IMR-90 (cell line): ENCODE data around the gene NEAT1. TPM values are rescaled to one million over a fixed set of nuclear protein-coding genes. Genes with fewer than 3 reads are reported as not detected.
A peak's percentile ranks its signal among the peaks of the same experiment; 100 is the strongest.

ENCODE experiments used
- ATAC-seq: fragments of 200-7000 bp; cut with Tn5 transposase; 2 replicates; pipeline ENCODE4 v1.9.1; 2020; ENCODE audit warnings: low read depth, mild to moderate bottlenecking, moderate library complexity
- BruUV-seq: library from RNA; stranded (reverse); fragments of 400-500 nt; replicated peaks from 2 replicates; lab custom pipeline; 2021; lab: Mats Ljungman, UMichigan
- CTCF ChIA-PET: fragments of 300-600 bp; formaldehyde crosslinking; extraction: SDS; loops from one replicate; lab custom pipeline; 2021; ENCODE audit warnings: antibody characterized with exemption; lab: Yijun Ruan, JAX
- POLR2A ChIA-PET: fragments of 300-600 bp; sonication (Branson Sonifier 250); formaldehyde crosslinking; loops from one replicate; lab custom pipeline; 2022; ENCODE audit warnings: antibody characterized with exemption; ENCODE audit not compliant: unreplicated experiment; lab: Charles Lee
- DNase-seq: peaks from one replicate; pipeline ENCODE4 v3.0.0; 2013
- H2AFZ ChIP-seq: replicated peaks from 2 replicates; pipeline ENCODE3; 2013; ENCODE audit warnings: low read length, mild to moderate bottlenecking; ENCODE audit not compliant: poor library complexity
- H2AK5ac ChIP-seq: 2 replicates; pipeline ENCODE4 v1.6.1; 2013; ENCODE audit warnings: low read depth, low read length, inconsistent platforms
- H2AK9ac ChIP-seq: replicated peaks from 2 replicates; pipeline ENCODE3; 2013; ENCODE audit warnings: mild to moderate bottlenecking, low read depth, low read length, moderate library complexity; ENCODE audit not compliant: poor library complexity
- H2BK120ac ChIP-seq: 2 replicates; pipeline ENCODE4 v1.6.1; 2013; ENCODE audit warnings: low read depth, low read length, inconsistent platforms
- H2BK15ac ChIP-seq: 3 replicates; pipeline ENCODE4 v1.6.1; 2013; ENCODE audit warnings: low read depth, low read length, inconsistent platforms
- H2BK20ac ChIP-seq: 2 replicates; pipeline ENCODE4 v1.6.1; 2013; ENCODE audit warnings: low read depth, mild to moderate bottlenecking, inconsistent platforms, low read length, moderate library complexity
- H2BK5ac ChIP-seq: 2 replicates; pipeline ENCODE4 v1.6.1; 2013; ENCODE audit warnings: mild to moderate bottlenecking, low read depth, low read length, inconsistent platforms; ENCODE audit not compliant: poor library complexity, severe bottlenecking
- H3K14ac ChIP-seq: replicated peaks from 2 replicates; pipeline ENCODE4 v1.6.1; 2013; ENCODE audit warnings: low read depth, low read length, inconsistent platforms
- H3K18ac ChIP-seq: 2 replicates; pipeline ENCODE4 v1.6.1; 2013; ENCODE audit warnings: low read depth, low read length, control low read depth
- H3K23ac ChIP-seq: 2 replicates; pipeline ENCODE4 v1.6.1; 2013; ENCODE audit warnings: low read depth, low read length, inconsistent platforms
- H3K27ac ChIP-seq: 2 replicates; pipeline ENCODE4 v1.5.1; 2013; ENCODE audit warnings: mild to moderate bottlenecking, control low read depth, low read length; ENCODE audit not compliant: insufficient read depth
- H3K27me3 ChIP-seq: 2 replicates; pipeline ENCODE4 v1.6.1; 2013; ENCODE audit warnings: low read length; ENCODE audit not compliant: control insufficient read depth, insufficient read depth
- H3K36me3 ChIP-seq: 2 replicates; pipeline ENCODE4 v1.6.1; 2013; ENCODE audit warnings: low read length, mixed read lengths; ENCODE audit not compliant: control insufficient read depth, insufficient read depth
- H3K4ac ChIP-seq: 2 replicates; pipeline ENCODE4 v1.6.1; 2013; ENCODE audit warnings: low read depth, low read length, inconsistent platforms
- H3K4me1 ChIP-seq: 2 replicates; pipeline ENCODE4 v1.6.1; 2013; ENCODE audit warnings: low read length, mixed read lengths; ENCODE audit not compliant: control insufficient read depth, insufficient read depth
- H3K4me2 ChIP-seq: 2 replicates; pipeline ENCODE4 v1.6.1; 2013; ENCODE audit warnings: low read depth, mild to moderate bottlenecking, control low read depth, low read length, moderate library complexity
- H3K4me3 ChIP-seq: 2 replicates; pipeline ENCODE4 v1.5.1; 2013; ENCODE audit warnings: low read depth, mild to moderate bottlenecking, control low read depth, low read length, moderate library complexity; ENCODE audit not compliant: insufficient read depth
- H3K56ac ChIP-seq: 2 replicates; pipeline ENCODE4 v1.6.1; 2013; ENCODE audit warnings: low read length, inconsistent platforms; ENCODE audit not compliant: insufficient read depth; ENCODE audit errors: extremely low read depth
- H3K79me1 ChIP-seq, 2 experiments: 2 replicates each; pipeline ENCODE4 v1.6.1; 2013; ENCODE audit warnings: low read length in 2 of 2, inconsistent platforms in 1 of 2, low read depth in 1 of 2
- H3K9ac ChIP-seq: 2 replicates; pipeline ENCODE4 v1.6.1; 2013; ENCODE audit warnings: low read depth, low read length, control low read depth
- H3K9me1 ChIP-seq: 2 replicates; pipeline ENCODE4 v1.6.1; 2013; ENCODE audit warnings: low read length, inconsistent platforms; ENCODE audit not compliant: insufficient read depth
- H3K9me3 ChIP-seq: 2 replicates; pipeline ENCODE4 v1.6.1; 2013; ENCODE audit warnings: low read length; ENCODE audit not compliant: control insufficient read depth, insufficient read depth
- H4K20me1 ChIP-seq: 2 replicates; pipeline ENCODE4 v1.6.1; 2013; ENCODE audit warnings: low read length, inconsistent platforms; ENCODE audit not compliant: insufficient read depth
- H4K5ac ChIP-seq: 2 replicates; pipeline ENCODE4 v1.6.1; 2013; ENCODE audit warnings: mild to moderate bottlenecking, low read depth, low read length, control low read depth
- H4K8ac ChIP-seq, 2 experiments: 2 replicates each; pipeline ENCODE4 v1.6.1; 2013; ENCODE audit warnings: low read depth in 2 of 2, low read length in 2 of 2, control low read depth in 1 of 2, inconsistent platforms in 1 of 2
- H4K91ac ChIP-seq: 2 replicates; pipeline ENCODE4 v1.6.1; 2013; ENCODE audit warnings: low read depth, low read length, inconsistent platforms; ENCODE audit not compliant: insufficient read depth
- BHLHE40 ChIP-seq: fragments of 150-350 bp; IDR thresholded peaks from 2 replicates; pipeline ENCODE4 v1.6.1; 2016; ENCODE audit warnings: mild to moderate bottlenecking, low read depth, low read length
- CEBPB ChIP-seq: IDR thresholded peaks from 2 replicates; pipeline ENCODE4 v1.6.1; 2012; ENCODE audit warnings: low read depth, low read length, improper control_type of control experiment
- FOS ChIP-seq: fragments of 150-350 bp; IDR thresholded peaks from 2 replicates; pipeline ENCODE4 v1.6.1; 2016; ENCODE audit warnings: low read depth, low read length
- MAFK ChIP-seq: IDR thresholded peaks from 2 replicates; pipeline ENCODE4 v1.6.1; 2012; ENCODE audit warnings: low read depth, low read length, improper control_type of control experiment
- MAZ ChIP-seq: IDR thresholded peaks from 2 replicates; pipeline ENCODE4 v1.6.1; 2012; ENCODE audit warnings: low read depth, mild to moderate bottlenecking, low read length, improper control_type of control experiment, moderate library complexity, borderline replicate concordance
- MXI1 ChIP-seq: IDR thresholded peaks from 2 replicates; pipeline ENCODE4 v1.6.1; 2012; ENCODE audit warnings: low read depth, mild to moderate bottlenecking, low read length, moderate library complexity, borderline replicate concordance
- NFE2L2 ChIP-seq: fragments of 150-350 bp; IDR thresholded peaks from 2 replicates; pipeline ENCODE4 v1.6.1; 2016; ENCODE audit warnings: low read depth, mild to moderate bottlenecking, low read length
- POLR2A ChIP-seq: IDR thresholded peaks from 2 replicates; pipeline ENCODE4 v1.6.1; 2012; ENCODE audit warnings: mild to moderate bottlenecking, low read depth, low read length
- RFX5 ChIP-seq: IDR thresholded peaks from 2 replicates; pipeline ENCODE4 v1.8.0; 2012; ENCODE audit warnings: low read depth, mild to moderate bottlenecking, low read length, moderate library complexity
- WGBS, 2 experiments: methylation state at CpG; one replicate each; pipeline versions ENCODE4 v1.1.5 to v1.1.7; 2013; ENCODE audit warnings: missing lambda C conversion rate in 2 of 2; ENCODE audit not compliant: insufficient read length in 1 of 2; ENCODE audit errors: extremely low coverage in 2 of 2; 5-methylcytosine and 5-hydroxymethylcytosine counted together
- dilution Hi-C: fragments of 300-500 bp; cut with HindIII; formaldehyde crosslinking; loops from one replicate; pipeline ENCODE4 v1.14.3; 2018; ENCODE audit warnings: low sequenced_read_pairs; ENCODE audit not compliant: unreplicated experiment
- in situ Hi-C: fragments of 300-500 bp; cut with MboI; formaldehyde crosslinking; loops from 3 replicates; pipeline ENCODE4 v1.14.3; 2019; ENCODE audit warnings: low sequenced_read_pairs, inconsistent platforms, mixed read lengths
- intact Hi-C: fragments of 100-400 bp; cut with micrococcal nuclease; formaldehyde crosslinking; loops from 2 replicates; pipeline ENCODE4 v1.10.0; 2022
- polyA plus RNA-seq, 3 experiments: library from polyadenylated mRNA; depleted of rRNA; stranded (reverse); fragments of >200 nt; gene quantifications; 2 replicates each; pipeline ENCODE4 v1.2.3, GENCODE V29; 2012; ENCODE audit warnings: low replicate concordance in 1 of 3
- total RNA-seq: library from RNA; depleted of rRNA; stranded (reverse); fragments of >200 nt; gene quantifications from 2 replicates; pipeline ENCODE4 v1.2.3, GENCODE V29; 2012
- TF ChIP-seq, protein P1 (sequence below): fragments of 150-350 bp; IDR thresholded peaks from 2 replicates; pipeline ENCODE4 v1.6.1; 2016; ENCODE audit warnings: low read depth, mild to moderate bottlenecking, low read length, moderate library complexity, borderline replicate concordance
- TF ChIP-seq, protein P2 (sequence below): conservative IDR thresholded peaks from 2 replicates; pipeline ENCODE4 v1.5.1; 2012; ENCODE audit warnings: mild to moderate bottlenecking, low read depth, low read length, improper control_type of control experiment
- TF ChIP-seq, protein P3 (sequence below): fragments of 150-350 bp; IDR thresholded peaks from 2 replicates; pipeline ENCODE4 v1.6.1; 2017; ENCODE audit warnings: mild to moderate bottlenecking, antibody characterized with exemption, low read length, low read depth

Gene NEAT1
- total and polyA plus RNA-seq, 2 of the 4 experiments (the other 2 are of a cell fraction), result 30.1 to 114 TPM

DNA sequence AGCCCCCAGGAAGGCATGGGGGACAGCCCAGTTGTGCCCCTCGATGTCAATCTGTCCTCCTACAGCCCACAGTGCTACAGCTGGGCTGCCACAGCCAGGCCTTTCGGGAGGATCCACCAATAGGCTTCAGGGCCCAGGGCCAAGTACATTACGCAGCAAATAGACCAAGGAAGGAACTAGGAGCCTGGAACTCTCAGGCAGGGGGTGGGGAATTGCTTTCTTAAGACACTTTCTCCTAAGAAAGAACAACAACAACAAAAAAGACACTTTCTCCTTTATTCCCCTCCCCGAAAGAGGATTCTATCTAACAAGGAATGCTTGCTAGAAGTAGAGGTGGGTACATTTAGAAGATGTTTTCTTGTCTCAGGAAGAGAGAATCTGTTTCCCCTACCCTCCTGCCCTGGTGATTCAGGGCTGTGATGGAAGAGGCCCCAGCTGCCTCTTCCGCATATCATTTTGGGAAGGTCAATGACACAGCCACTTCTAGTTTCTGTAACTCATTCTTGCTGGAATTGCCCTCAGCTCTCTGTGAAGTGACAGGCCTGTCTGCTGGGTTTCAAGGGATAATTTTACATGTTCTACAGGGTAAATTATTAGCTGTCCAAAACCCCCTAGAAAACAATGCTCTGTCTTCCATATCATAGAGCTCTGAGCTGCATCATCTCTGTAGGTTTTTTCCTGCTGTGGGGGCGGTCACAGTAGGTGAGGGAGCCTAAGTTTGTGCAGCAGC, 70.2 kb downstream of the NEAT1 start:
- Histone ChIP-seq H3K36me3 (no peaks in the 10 kb centered on the region), H3K4ac (peak overlapping the region; percentile 100), H4K20me1 (no peaks in the 10 kb centered on the region; the same call in 1 of the 2 replicates), H2BK20ac (peak overlapping the region; percentile 76), H2AK9ac (peak overlapping the region; percentile 88), H2AK5ac (peak overlapping the region; percentile 100), H2BK5ac (peak overlapping the region; percentile 98), H3K27ac (peak overlapping the region; percentile 98), H3K79me1 (peaks cover 11 to 57% of the 10 kb centered on the region in 2 experiments), H3K4me3 (no peak overlapping the region), H3K23ac (peak overlapping the region; percentile 98), H3K56ac (peak overlapping the region; percentile 92), H3K4me2 (peak overlapping the region; percentile 57), H4K8ac (peak overlapping the region; percentile 56 to 97), H3K14ac (peak overlapping the region; percentile 90), H2AFZ (peak overlapping the region; percentile 4), H3K9ac (peak overlapping the region; percentile 59), H3K18ac (peak overlapping the region; percentile 92), H3K4me1 (peaks cover 53% of the 10 kb centered on the region), H3K9me3 (no peaks in the 10 kb centered on the region), H3K9me1 (peaks cover 14% of the 10 kb centered on the region), H2BK120ac (peak overlapping the region; percentile 99), H4K5ac (peak overlapping the region; percentile 76), H2BK15ac (peak overlapping the region; percentile 95; the same call in 2 of the 3 replicates), H4K91ac (peak overlapping the region; percentile 96), H3K27me3 (no peaks in the 10 kb centered on the region)
- ChIA-PET POLR2A (interaction anchor here (0.8 to 9.6 kb wide), 5 partner anchors 10 to 72 kb away, joined by 3 to 400 read pairs (median 12); partner anchors contain the start of genes MALAT1 and NEAT1), CTCF (interaction anchor here (0.5 to 2.4 kb wide), 2 partner anchors 13 to 28 kb away, joined by 6 to 11 read pairs; no protein-coding TSS in a partner anchor)
- ATAC-seq (peak; percentile 13), DNase-seq (peak; percentile 89)
- peak; percentile 62; the same call in 1 of the 2 replicates for TF ChIP-seq NFE2L2
- TF ChIP-seq BHLHE40, result peak; percentile 39; the same call in 1 of the 2 replicates
- TF ChIP-seq FOS, result no peak; the same call in 1 of the 2 replicates
- no peak; the same call in 1 of the 2 replicates for TF ChIP-seq MAZ
- TF ChIP-seq CEBPB, result 0 out of 2 replicates have a peak, but pooled peaks have one; percentile 5
- TF ChIP-seq MAFK, result 0 out of 2 replicates have a peak, but pooled peaks have one; percentile 9
- TF ChIP-seq, protein P1, sequence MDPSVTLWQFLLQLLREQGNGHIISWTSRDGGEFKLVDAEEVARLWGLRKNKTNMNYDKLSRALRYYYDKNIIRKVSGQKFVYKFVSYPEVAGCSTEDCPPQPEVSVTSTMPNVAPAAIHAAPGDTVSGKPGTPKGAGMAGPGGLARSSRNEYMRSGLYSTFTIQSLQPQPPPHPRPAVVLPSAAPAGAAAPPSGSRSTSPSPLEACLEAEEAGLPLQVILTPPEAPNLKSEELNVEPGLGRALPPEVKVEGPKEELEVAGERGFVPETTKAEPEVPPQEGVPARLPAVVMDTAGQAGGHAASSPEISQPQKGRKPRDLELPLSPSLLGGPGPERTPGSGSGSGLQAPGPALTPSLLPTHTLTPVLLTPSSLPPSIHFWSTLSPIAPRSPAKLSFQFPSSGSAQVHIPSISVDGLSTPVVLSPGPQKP, result no peak
- TF ChIP-seq, protein P2, sequence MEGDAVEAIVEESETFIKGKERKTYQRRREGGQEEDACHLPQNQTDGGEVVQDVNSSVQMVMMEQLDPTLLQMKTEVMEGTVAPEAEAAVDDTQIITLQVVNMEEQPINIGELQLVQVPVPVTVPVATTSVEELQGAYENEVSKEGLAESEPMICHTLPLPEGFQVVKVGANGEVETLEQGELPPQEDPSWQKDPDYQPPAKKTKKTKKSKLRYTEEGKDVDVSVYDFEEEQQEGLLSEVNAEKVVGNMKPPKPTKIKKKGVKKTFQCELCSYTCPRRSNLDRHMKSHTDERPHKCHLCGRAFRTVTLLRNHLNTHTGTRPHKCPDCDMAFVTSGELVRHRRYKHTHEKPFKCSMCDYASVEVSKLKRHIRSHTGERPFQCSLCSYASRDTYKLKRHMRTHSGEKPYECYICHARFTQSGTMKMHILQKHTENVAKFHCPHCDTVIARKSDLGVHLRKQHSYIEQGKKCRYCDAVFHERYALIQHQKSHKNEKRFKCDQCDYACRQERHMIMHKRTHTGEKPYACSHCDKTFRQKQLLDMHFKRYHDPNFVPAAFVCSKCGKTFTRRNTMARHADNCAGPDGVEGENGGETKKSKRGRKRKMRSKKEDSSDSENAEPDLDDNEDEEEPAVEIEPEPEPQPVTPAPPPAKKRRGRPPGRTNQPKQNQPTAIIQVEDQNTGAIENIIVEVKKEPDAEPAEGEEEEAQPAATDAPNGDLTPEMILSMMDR, result no peak
- peak; percentile 88 for TF ChIP-seq POLR2A
- TF ChIP-seq RFX5, result no peak
- TF ChIP-seq MXI1, result no peak
- TF ChIP-seq, protein P3, sequence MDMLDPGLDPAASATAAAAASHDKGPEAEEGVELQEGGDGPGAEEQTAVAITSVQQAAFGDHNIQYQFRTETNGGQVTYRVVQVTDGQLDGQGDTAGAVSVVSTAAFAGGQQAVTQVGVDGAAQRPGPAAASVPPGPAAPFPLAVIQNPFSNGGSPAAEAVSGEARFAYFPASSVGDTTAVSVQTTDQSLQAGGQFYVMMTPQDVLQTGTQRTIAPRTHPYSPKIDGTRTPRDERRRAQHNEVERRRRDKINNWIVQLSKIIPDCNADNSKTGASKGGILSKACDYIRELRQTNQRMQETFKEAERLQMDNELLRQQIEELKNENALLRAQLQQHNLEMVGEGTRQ, result 0 out of 2 replicates have a peak, but pooled peaks have one; percentile 6
- intact Hi-C loops, result loop anchor here (1.0 kb wide), 1 partner anchor 16 kb away; no protein-coding TSS in a partner anchor
- no CpG with 5 or more reads among the region's 6 CpGs for WGBS, 2 experiments
- in situ Hi-C loops, result no loop called here
- BruUV-seq, result no TSS peak
- dilution Hi-C loops, result no loop called here
